IPS DF 6.9 (cell line): Measurements from ENCODE around the gene SIRT2.
"Not testable (repeated sequence)": the region's sequence is repeated elsewhere in the genome, so short reads cannot be mapped to it uniquely, and the experiment has no call there.

Source experiments
- DNase-seq: peaks from one replicate; pipeline ENCODE4 v3.0.0-alpha.2; 2013; ENCODE audit warnings: low read depth, low spot score
- H3K27ac ChIP-seq: one replicate; pipeline ENCODE4 v1.5.1; 2013; ENCODE audit warnings: low read length, control low read depth
- H3K27me3 ChIP-seq: 2 replicates; pipeline ENCODE4 v1.6.1; 2013; ENCODE audit warnings: mild to moderate bottlenecking, low read length; ENCODE audit not compliant: control insufficient read depth, insufficient read depth
- H3K36me3 ChIP-seq: 2 replicates; pipeline ENCODE4 v1.6.1; 2013; ENCODE audit warnings: low read length; ENCODE audit not compliant: control insufficient read depth, insufficient read depth
- H3K4me1 ChIP-seq: 2 replicates; pipeline ENCODE4 v1.6.1; 2013; ENCODE audit warnings: low read length; ENCODE audit not compliant: control insufficient read depth, insufficient read depth
- H3K4me3 ChIP-seq: 2 replicates; pipeline ENCODE4 v1.5.1; 2013; ENCODE audit warnings: mild to moderate bottlenecking, low read length
- H3K9me3 ChIP-seq: 2 replicates; pipeline ENCODE4 v1.6.1; 2013; ENCODE audit warnings: low read length, inconsistent platforms; ENCODE audit not compliant: control insufficient read depth, insufficient read depth
- WGBS: extraction: QIAGEN DNeasy Blood & Tissue Kit; methylation state at CpG from one replicate; pipeline ENCODE4 v1.1.7; 2013; ENCODE audit warnings: mixed read lengths, missing lambda C conversion rate; ENCODE audit not compliant: insufficient read length, insufficient coverage; 5-methylcytosine and 5-hydroxymethylcytosine counted together

The SIRT2 gene

GRCh38 chr19:38836983-38837626, 62.3 kb downstream of the SIRT2 start:
- H3K36me3 ChIP-seq = peaks cover 57% of the 10 kb centered on the region
- H3K4me3 ChIP-seq = no peak overlapping the region
- H3K9me3 ChIP-seq = no peaks in the 10 kb centered on the region
- WGBS = no CpG with 5 or more reads among the region's 6 CpGs
- DNase-seq = no peak
- H3K4me1 ChIP-seq = no peaks in the 10 kb centered on the region
- H3K27me3 ChIP-seq = no peaks in the 10 kb centered on the region
- H3K27ac ChIP-seq = no peak overlapping the region

- no CpG with 5 or more reads among the region's 8 CpGs for WGBS
- H3K4me3 ChIP-seq = no peak overlapping the region
- H3K27ac ChIP-seq = no peak overlapping the region
- H3K36me3 ChIP-seq = peaks cover 52% of the 10 kb centered on the region
- H3K4me1 ChIP-seq = no peaks in the 10 kb centered on the region
- H3K9me3 ChIP-seq = no peaks in the 10 kb centered on the region
- DNase-seq = no peak
- no peaks in the 10 kb centered on the region for H3K27me3 ChIP-seq
Observed at GRCh38 chr19:38836159-38836982, 63.0 kb downstream of the SIRT2 start.

GRCh38 chr19:38834590-38834989, 64.8 kb downstream of the SIRT2 start:
- H3K27me3 ChIP-seq = no peaks in the 10 kb centered on the region
- H3K36me3 ChIP-seq = peaks cover 36% of the 10 kb centered on the region
- WGBS = no CpG with 5 or more reads among the region's 6 CpGs
- DNase-seq = no peak
- H3K4me1 ChIP-seq = peaks cover 1% of the 10 kb centered on the region; the same call in 1 of the 2 replicates
- H3K9me3 ChIP-seq = no peaks in the 10 kb centered on the region
- H3K4me3 ChIP-seq = no peak overlapping the region
- H3K27ac ChIP-seq = no peak overlapping the region

GRCh38 chr19:38834104-38834490, 65.3 kb downstream of the SIRT2 start:
- no CpG with 5 or more reads among the region's 4 CpGs for WGBS

GRCh38 chr19:38833092-38833425, 66.4 kb downstream of the SIRT2 start:
- Histone ChIP-seq H3K9me3 (no peaks in the 10 kb centered on the region), H3K36me3 (peaks cover 21% of the 10 kb centered on the region), H3K27ac (no peak overlapping the region), H3K27me3 (no peaks in the 10 kb centered on the region), H3K4me3 (no peak overlapping the region), H3K4me1 (peaks cover 1% of the 10 kb centered on the region; the same call in 1 of the 2 replicates)
- no CpG with 5 or more reads among the region's 7 CpGs for WGBS
- no peak for DNase-seq

More at GRCh38 chr19:38834104-38834490, 65.3 kb downstream of the SIRT2 start:
- Histone ChIP-seq H3K9me3 (no peaks in the 10 kb centered on the region), H3K27me3 (no peaks in the 10 kb centered on the region), H3K4me3 (no peak overlapping the region), H3K36me3 (peaks cover 32% of the 10 kb centered on the region), H3K27ac (no peak overlapping the region), H3K4me1 (peaks cover 1% of the 10 kb centered on the region; the same call in 1 of the 2 replicates)
- DNase-seq = no peak

GRCh38 chr19:38831142-38831605, 68.2 kb downstream of the SIRT2 start:
- H3K9me3 ChIP-seq = no peaks in the 10 kb centered on the region
- DNase-seq = no peak
- no peaks in the 10 kb centered on the region for H3K27me3 ChIP-seq
- H3K27ac ChIP-seq = no peak overlapping the region
- H3K4me1 ChIP-seq = peaks cover 1% of the 10 kb centered on the region; the same call in 1 of the 2 replicates
- WGBS = no CpG with 5 or more reads among the region's 16 CpGs
- H3K36me3 ChIP-seq = peaks cover 9% of the 10 kb centered on the region; the same call in 1 of the 2 replicates
- H3K4me3 ChIP-seq = peak overlapping the region; percentile 83; the same call in 1 of the 2 replicates

- no peak for DNase-seq
- Histone ChIP-seq H3K4me1 (peaks cover 1% of the 10 kb centered on the region; the same call in 1 of the 2 replicates), H3K4me3 (no peak overlapping the region), H3K9me3 (no peaks in the 10 kb centered on the region), H3K27ac (no peak overlapping the region), H3K27me3 (no peaks in the 10 kb centered on the region), H3K36me3 (0 out of 2 replicates have a peak, but pooled peaks cover 3% of the 10 kb centered on the region)
- WGBS = no CpG with 5 or more reads among the region's 4 CpGs
Observed at GRCh38 chr19:38830039-38830733, 69.2 kb downstream of the SIRT2 start.

GRCh38 chr19:38829203-38829602, 70.2 kb downstream of the SIRT2 start:
- DNase-seq, H3K4me1 ChIP-seq, H3K9me3 ChIP-seq, H3K27ac ChIP-seq, H3K27me3 ChIP-seq, H3K4me3 ChIP-seq, H3K36me3 ChIP-seq: not testable (repeated sequence)
- no CpG with 5 or more reads among the region's 7 CpGs for WGBS
